Keratinocyte (primary cell): Measurements from ENCODE around the gene SETDB1. TPM values are rescaled to one million over a fixed set of nuclear protein-coding genes. Genes with fewer than 3 reads are reported as not detected.

Source experiments
- DNase-seq: peaks from one replicate; pipeline ENCODE4 v3.0.0-alpha.2; 2011; ENCODE audit warnings: low read depth, missing footprints, low spot score
- FAIRE-seq: peaks from 2 replicates; lab custom pipeline; 2011; peaks lifted over from hg19 to GRCh38; lab: Jason Lieb, UNC
- H2AFZ ChIP-seq: 2 replicates; pipeline ENCODE4 v1.6.0; 2012; ENCODE audit warnings: low read length, control low read depth, inconsistent platforms; ENCODE audit not compliant: control insufficient read depth
- H3K27ac ChIP-seq: 2 replicates; pipeline ENCODE4 v1.5.1; 2011; ENCODE audit warnings: low read length; ENCODE audit not compliant: control insufficient read depth, insufficient read depth
- H3K27me3 ChIP-seq: 3 replicates; pipeline ENCODE4 v1.6.0; 2011; ENCODE audit warnings: low read length; ENCODE audit not compliant: control insufficient read depth, insufficient read depth; ENCODE audit errors: extremely low read depth
- H3K36me3 ChIP-seq, 2 experiments: 2 replicates in 1 of 2; 3 replicates in 1 of 2; pipeline ENCODE4 v1.5.1; 2011; ENCODE audit warnings: low read length in 2 of 2, mild to moderate bottlenecking in 1 of 2; ENCODE audit not compliant: control insufficient read depth in 2 of 2, insufficient read depth in 2 of 2; ENCODE audit errors: extremely low read depth in 1 of 2
- H3K4me1 ChIP-seq: 3 replicates; pipeline ENCODE4 v1.5.1; 2011; ENCODE audit warnings: low read length; ENCODE audit not compliant: control insufficient read depth, insufficient read depth; ENCODE audit errors: extremely low read depth
- H3K4me2 ChIP-seq: 3 replicates; pipeline ENCODE4 v1.6.0; 2011; ENCODE audit warnings: low read depth, low read length; ENCODE audit not compliant: control insufficient read depth, insufficient read depth; ENCODE audit errors: extremely low read depth
- H3K4me3 ChIP-seq, 3 experiments: fragments of 200-600 bp in 1 of 3; sonication (generic) in 1 of 3; 2 replicates in 2 of 3; 3 replicates in 1 of 3; pipeline ENCODE4 v1.5.1; 2011 to 2016; ENCODE audit warnings: low read length in 3 of 3, mild to moderate bottlenecking in 3 of 3, control low read depth in 2 of 3, inconsistent platforms in 1 of 3, low read depth in 1 of 3, mixed read lengths in 1 of 3, mixed run types in 1 of 3, moderate library complexity in 1 of 3; ENCODE audit not compliant: control insufficient read depth in 2 of 3, insufficient read depth in 2 of 3; ENCODE audit errors: extremely low read depth in 1 of 3
- H3K79me2 ChIP-seq: 2 replicates; pipeline ENCODE4 v1.6.0; 2012; ENCODE audit warnings: low read length; ENCODE audit not compliant: control insufficient read depth, insufficient read depth
- H3K9ac ChIP-seq: 3 replicates; pipeline ENCODE4 v1.6.0; 2011; ENCODE audit warnings: low read length; ENCODE audit not compliant: control insufficient read depth, insufficient read depth; ENCODE audit errors: extremely low read depth
- H3K9me1 ChIP-seq: 3 replicates; pipeline ENCODE4 v1.6.0; 2011; ENCODE audit warnings: low read length; ENCODE audit not compliant: control insufficient read depth, insufficient read depth; ENCODE audit errors: extremely low read depth
- H3K9me3 ChIP-seq: 2 replicates; pipeline ENCODE4 v1.5.1; 2012; ENCODE audit warnings: low read depth, low read length; ENCODE audit not compliant: control insufficient read depth
- H4K20me1 ChIP-seq: 3 replicates; pipeline ENCODE4 v1.6.0; 2011; ENCODE audit warnings: low read length; ENCODE audit not compliant: control insufficient read depth, insufficient read depth; ENCODE audit errors: extremely low read depth
- EZH2 ChIP-seq: IDR thresholded peaks from one replicate; pipeline ENCODE4 v1.6.1; 2012; ENCODE audit warnings: inconsistent platforms, mild to moderate bottlenecking, low read length, moderate library complexity
- dilution Hi-C: fragments of 300-500 bp; cut with MboI; formaldehyde crosslinking; loops from one replicate; pipeline ENCODE4 v1.7.0; 2020; ENCODE audit warnings: low sequenced_read_pairs; ENCODE audit not compliant: extremely low pct_ligation_motif_present
- polyA plus RNA-seq, 5 experiments: library from polyadenylated mRNA; depleted of rRNA in 3 of 5; stranded (reverse) in 3 of 5; stranded (forward) in 1 of 5; unstranded in 1 of 5; fragments of >200 nt; gene quantifications; 1 replicate in 1 of 5; 2 replicates in 3 of 5; 3 replicates in 1 of 5; pipeline versions ENCODE4 v1.2.1 to v1.2.3, GENCODE V29; 2011 to 2012; ENCODE audit warnings: missing spikeins in 2 of 5, low read depth in 1 of 5, low replicate concordance in 1 of 5
- TF ChIP-seq, protein P1 (sequence below), 3 experiments: IDR thresholded peaks in 1 of 3; conservative IDR thresholded peaks in 1 of 3; optimal IDR thresholded peaks in 1 of 3; 2 replicates in 2 of 3; 3 replicates in 1 of 3; pipeline versions ENCODE3 to v1.5.1; 2011; ENCODE audit warnings: low read length in 3 of 3, mild to moderate bottlenecking in 3 of 3, moderate library complexity in 2 of 3, control low read depth in 1 of 3, inconsistent platforms in 1 of 3; ENCODE audit not compliant: insufficient read depth in 2 of 3; ENCODE audit errors: extremely low read depth in 1 of 3

The SETDB1 gene
- polyA plus RNA-seq, 1 donor (not counting 4 experiments of a cell fraction or from before 2014, with no cell fraction given) = 31.3 TPM

DNA sequence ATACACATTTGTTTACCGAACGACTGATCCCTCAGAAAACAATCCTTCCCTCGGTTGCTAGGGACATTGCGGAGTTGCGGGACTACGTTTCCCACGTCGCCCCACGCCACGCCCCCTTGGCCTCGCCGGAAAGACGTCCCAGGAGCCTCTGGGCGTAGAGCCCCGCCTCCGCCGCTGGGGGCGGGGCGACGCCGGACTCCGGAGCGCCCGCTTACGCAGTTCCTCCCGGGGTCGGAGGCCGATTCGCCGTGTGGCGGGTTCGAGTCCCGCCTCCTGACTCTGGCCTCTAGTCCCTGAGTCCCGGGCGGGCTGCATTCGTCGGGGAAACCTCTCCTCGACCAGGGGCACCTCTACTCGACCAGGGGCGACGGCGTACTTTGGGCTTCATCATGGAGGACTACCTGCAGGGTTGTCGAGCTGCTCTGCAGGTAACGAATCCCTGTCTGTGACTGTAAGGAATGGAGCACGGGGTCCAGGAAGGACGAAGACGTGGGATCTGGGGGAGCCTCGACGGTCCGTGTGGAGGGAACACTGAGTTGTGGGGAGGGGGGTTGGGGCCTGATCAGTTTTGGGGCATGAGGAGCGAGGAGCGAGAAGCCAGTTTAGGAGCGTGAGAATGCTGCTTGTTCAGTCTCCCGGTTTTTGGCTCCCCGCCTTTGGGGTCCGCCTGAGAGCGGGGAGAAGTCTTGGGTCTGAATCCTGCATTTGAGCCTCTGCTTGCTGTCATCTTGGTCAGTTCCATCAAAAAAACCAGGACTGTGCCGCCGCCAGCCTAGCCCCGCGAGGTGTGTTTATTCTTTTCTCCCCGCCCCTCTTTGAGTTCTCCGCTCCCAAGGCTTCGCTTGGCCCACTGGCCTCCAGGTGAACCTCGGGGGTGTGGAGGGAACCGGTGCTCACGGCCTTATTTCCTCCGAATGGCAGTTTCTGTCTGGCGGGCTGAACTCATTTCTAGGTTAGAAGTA lies 82.4 kb downstream of the SETDB1 start, which contains the start of gene PRUNE1:
PRUNE1 (plus strand) TSS at position 206 of the 962 bp plus-strand sequence; CDS start at position 390, 184 bp downstream.
- Histone ChIP-seq H4K20me1 (no peaks in the 10 kb centered on the region), H3K4me3 (peak within 1 kb of the TSS; percentile 76 to 87 (median 83)), H3K9me3 (no peaks in the 10 kb centered on the region), H3K27me3 (no peaks in the 10 kb centered on the region), H3K9ac (peak within 1 kb of the TSS; percentile 84), H3K4me1 (peaks cover 43% of the 10 kb centered on the region), H3K36me3 (peaks cover 0 to 4% of the 10 kb centered on the region in 2 experiments), H3K27ac (peak within 1 kb of the TSS; percentile 65), H2AFZ (peak within 1 kb of the TSS; percentile 92), H3K79me2 (no peaks in the 10 kb centered on the region), H3K4me2 (peak within 1 kb of the TSS; percentile 91), H3K9me1 (peaks cover 2% of the 10 kb centered on the region)
- DNase-seq (peak; percentile 76), FAIRE-seq (peak; percentile 29)
- dilution Hi-C loops = no loop called here
- TF ChIP-seq, protein P1, sequence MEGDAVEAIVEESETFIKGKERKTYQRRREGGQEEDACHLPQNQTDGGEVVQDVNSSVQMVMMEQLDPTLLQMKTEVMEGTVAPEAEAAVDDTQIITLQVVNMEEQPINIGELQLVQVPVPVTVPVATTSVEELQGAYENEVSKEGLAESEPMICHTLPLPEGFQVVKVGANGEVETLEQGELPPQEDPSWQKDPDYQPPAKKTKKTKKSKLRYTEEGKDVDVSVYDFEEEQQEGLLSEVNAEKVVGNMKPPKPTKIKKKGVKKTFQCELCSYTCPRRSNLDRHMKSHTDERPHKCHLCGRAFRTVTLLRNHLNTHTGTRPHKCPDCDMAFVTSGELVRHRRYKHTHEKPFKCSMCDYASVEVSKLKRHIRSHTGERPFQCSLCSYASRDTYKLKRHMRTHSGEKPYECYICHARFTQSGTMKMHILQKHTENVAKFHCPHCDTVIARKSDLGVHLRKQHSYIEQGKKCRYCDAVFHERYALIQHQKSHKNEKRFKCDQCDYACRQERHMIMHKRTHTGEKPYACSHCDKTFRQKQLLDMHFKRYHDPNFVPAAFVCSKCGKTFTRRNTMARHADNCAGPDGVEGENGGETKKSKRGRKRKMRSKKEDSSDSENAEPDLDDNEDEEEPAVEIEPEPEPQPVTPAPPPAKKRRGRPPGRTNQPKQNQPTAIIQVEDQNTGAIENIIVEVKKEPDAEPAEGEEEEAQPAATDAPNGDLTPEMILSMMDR (optimal IDR thresholded peaks at IDR 0.05 in 1 of 3, IDR thresholded peaks at IDR 0.05 in 1 of 3, conservative IDR thresholded peaks at IDR 0.05 in 1 of 3; ENCODE audit: extremely low read depth in 1 of 3, insufficient read depth in 2 of 3, low read length in 3 of 3) = no peak
- no peak for TF ChIP-seq EZH2

DNA sequence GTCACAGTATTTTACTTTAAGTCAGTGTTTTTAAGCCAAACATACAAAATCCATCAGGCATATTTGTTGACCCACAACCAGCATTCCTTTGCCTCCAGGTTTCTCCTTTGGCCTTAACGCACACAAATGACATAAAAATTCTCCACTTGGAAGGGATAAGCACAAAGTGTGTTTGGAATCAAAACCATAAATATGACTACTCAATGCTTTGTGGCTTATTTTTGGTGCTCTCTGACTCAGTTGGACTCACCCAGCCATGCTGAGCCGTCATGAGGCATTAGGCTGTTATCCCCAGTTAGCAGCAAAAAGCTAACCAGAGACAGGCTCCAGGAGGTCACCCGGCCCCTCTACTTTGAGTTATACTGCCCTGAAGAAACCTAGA lies 83.0 kb downstream of the SETDB1 start:
- H3K4me3 ChIP-seq = peak overlapping the region; percentile 76 to 87 (median 83)
- peak overlapping the region; percentile 65 for H3K27ac ChIP-seq
- peaks cover 41% of the 10 kb centered on the region for H3K4me1 ChIP-seq
- no peak for FAIRE-seq
- H3K36me3 ChIP-seq = peaks cover 0 to 4% of the 10 kb centered on the region in 2 experiments
- peaks cover 2% of the 10 kb centered on the region for H3K9me1 ChIP-seq
- no peaks in the 10 kb centered on the region for H3K79me2 ChIP-seq
- peak overlapping the region; percentile 84 for H3K9ac ChIP-seq
- peak overlapping the region; percentile 91 for H3K4me2 ChIP-seq
- no peak for DNase-seq
- TF ChIP-seq, protein P1 (optimal IDR thresholded peaks at IDR 0.05 in 1 of 3, IDR thresholded peaks at IDR 0.05 in 1 of 3, conservative IDR thresholded peaks at IDR 0.05 in 1 of 3; ENCODE audit: extremely low read depth in 1 of 3, insufficient read depth in 2 of 3, low read length in 3 of 3) = no peak
- TF ChIP-seq EZH2 = no peak
- dilution Hi-C loops = no loop called here
- peak overlapping the region; percentile 92 for H2AFZ ChIP-seq
- H4K20me1 ChIP-seq = no peaks in the 10 kb centered on the region
- H3K9me3 ChIP-seq = no peaks in the 10 kb centered on the region
- H3K27me3 ChIP-seq = no peaks in the 10 kb centered on the region
